ENCODE data around the gene TRIM2. TPM values are rescaled to one million over a fixed set of nuclear protein-coding genes. Genes with fewer than 3 reads are reported as not detected.

Gene TRIM2
- polyA plus RNA-seq, 3 donors: 0.50 to 0.96 (median 0.76) TPM

DNA sequence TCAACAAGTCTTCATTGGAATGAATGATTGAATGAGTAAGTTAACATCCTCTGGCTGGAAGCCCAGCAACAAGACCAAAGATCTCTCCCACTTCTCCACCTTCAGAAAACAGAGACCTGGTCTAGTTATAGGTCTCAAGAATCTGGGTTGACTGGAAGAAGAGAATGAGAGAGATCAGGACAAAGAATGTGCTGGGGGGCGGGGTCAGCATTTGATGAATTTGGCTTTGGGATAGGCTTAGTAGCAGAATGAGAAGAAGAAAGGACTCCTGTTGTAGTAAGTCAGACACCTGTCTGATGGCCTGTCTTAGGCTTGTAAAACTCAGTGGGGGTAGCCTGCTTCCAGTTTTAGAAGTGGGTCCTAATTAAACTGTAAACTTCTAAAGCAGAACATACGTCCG lies 51.0 kb downstream of the TRIM2 start:
- Mint-ChIP-seq H3K4me3 (no peak overlapping the region), H3K27ac (no peak overlapping the region), H3K4me1 (no peaks in the 10 kb centered on the region), H3K9me3 (peaks cover 0 to 2% (median 0%) of the 10 kb centered on the region in 7 donors), H3K36me3 (no peaks in the 10 kb centered on the region), H3K27me3 (ENCODE audit: low read depth in 3 of 3) (peaks cover 8 to 14% (median 9%) of the 10 kb centered on the region in 3 donors)
- Histone ChIP-seq H3K27me3 (ENCODE audit: control insufficient read depth in 2 of 2, insufficient read depth in 2 of 2, low read length in 2 of 2) (peaks cover 30 to 38% of the 10 kb centered on the region in 2 donors), H3K4me3 (replicated peaks in 1 of 3; ENCODE audit: low read depth in 2 of 3, low read length in 3 of 3) (no peak overlapping the region), H3K4me1 (ENCODE audit: control insufficient read depth in 1 of 2, insufficient read depth in 2 of 2, low read length in 2 of 2) (peaks cover 0 to 3% of the 10 kb centered on the region in 2 donors), H3K79me2 (ENCODE audit: insufficient read depth, low read length) (no peaks in the 10 kb centered on the region), H2AFZ (ENCODE audit: insufficient read depth, low read depth, low read length, poor library complexity, severe bottlenecking) (no peak overlapping the region), H3K9me3 (replicated peaks in 1 of 2; ENCODE audit: control insufficient read depth in 1 of 2, insufficient read depth in 1 of 2, low read length in 2 of 2) (no peaks in the 10 kb centered on the region), H3K27ac (ENCODE audit: low read depth in 1 of 2, low read length in 2 of 2) (no peak overlapping the region), H3K9ac (ENCODE audit: insufficient read depth, low read length, poor library complexity, severe bottlenecking) (no peak overlapping the region), H3K36me3 (replicated peaks in 1 of 2; ENCODE audit: control insufficient read depth in 1 of 2, insufficient read depth in 2 of 2, low read length in 2 of 2) (no peaks in the 10 kb centered on the region), H4K20me1 (ENCODE audit: insufficient read depth, low read length) (no peaks in the 10 kb centered on the region), H3K4me2 (replicated peaks; ENCODE audit: extremely low read depth, low read length, poor library complexity, severe bottlenecking) (no peak overlapping the region)
- intact Hi-C loops (cut with micrococcal nuclease): no loop called here
- no peak for DNase-seq
- TF ChIP-seq, protein P1, sequence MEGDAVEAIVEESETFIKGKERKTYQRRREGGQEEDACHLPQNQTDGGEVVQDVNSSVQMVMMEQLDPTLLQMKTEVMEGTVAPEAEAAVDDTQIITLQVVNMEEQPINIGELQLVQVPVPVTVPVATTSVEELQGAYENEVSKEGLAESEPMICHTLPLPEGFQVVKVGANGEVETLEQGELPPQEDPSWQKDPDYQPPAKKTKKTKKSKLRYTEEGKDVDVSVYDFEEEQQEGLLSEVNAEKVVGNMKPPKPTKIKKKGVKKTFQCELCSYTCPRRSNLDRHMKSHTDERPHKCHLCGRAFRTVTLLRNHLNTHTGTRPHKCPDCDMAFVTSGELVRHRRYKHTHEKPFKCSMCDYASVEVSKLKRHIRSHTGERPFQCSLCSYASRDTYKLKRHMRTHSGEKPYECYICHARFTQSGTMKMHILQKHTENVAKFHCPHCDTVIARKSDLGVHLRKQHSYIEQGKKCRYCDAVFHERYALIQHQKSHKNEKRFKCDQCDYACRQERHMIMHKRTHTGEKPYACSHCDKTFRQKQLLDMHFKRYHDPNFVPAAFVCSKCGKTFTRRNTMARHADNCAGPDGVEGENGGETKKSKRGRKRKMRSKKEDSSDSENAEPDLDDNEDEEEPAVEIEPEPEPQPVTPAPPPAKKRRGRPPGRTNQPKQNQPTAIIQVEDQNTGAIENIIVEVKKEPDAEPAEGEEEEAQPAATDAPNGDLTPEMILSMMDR (IDR thresholded peaks at IDR 0.05): no peak
- 100% methylated on average over 3 of the region's 3 CpGs for WGBS (ENCODE audit: insufficient coverage)

DNA sequence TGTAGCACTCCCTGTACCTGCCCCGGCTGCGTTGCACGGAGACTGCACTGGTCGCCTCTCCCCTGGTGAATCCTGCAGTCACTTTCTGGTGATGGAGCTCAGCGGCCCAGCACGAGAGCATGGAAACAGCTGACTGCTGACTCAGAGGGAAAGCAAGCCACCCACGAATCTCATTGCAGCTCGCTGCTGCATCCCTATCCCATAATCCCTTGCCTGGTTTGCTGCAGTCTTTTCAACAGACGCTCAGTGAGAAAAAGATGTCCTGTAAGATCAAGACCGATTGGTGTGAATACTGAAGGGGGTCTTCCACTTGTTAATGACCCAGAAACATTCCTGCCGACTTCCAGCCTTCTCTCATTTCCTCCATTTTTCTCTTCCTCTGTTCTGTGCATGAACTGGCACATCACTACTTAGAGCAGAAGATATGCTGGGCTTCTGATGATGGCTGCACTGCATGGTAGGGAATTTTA lies 52.9 kb downstream of the TRIM2 start:
- TF ChIP-seq, protein P1 (IDR thresholded peaks at IDR 0.05): no peak
- no peaks in the 10 kb centered on the region for H3K36me3 Mint-ChIP-seq
- H3K9ac ChIP-seq (ENCODE audit: insufficient read depth, low read length, poor library complexity, severe bottlenecking): no peak overlapping the region
- H3K4me1 Mint-ChIP-seq: no peaks in the 10 kb centered on the region
- no peaks in the 10 kb centered on the region for H3K79me2 ChIP-seq (ENCODE audit: insufficient read depth, low read length)
- H2AFZ ChIP-seq (ENCODE audit: insufficient read depth, low read depth, low read length, poor library complexity, severe bottlenecking): peak overlapping the region; percentile 25
- no peak overlapping the region for H3K27ac Mint-ChIP-seq
- peak overlapping the region; percentile 9 for H3K4me2 ChIP-seq (replicated peaks; ENCODE audit: extremely low read depth, low read length, poor library complexity, severe bottlenecking)
- 10% methylated on average over 6 of the region's 11 CpGs for WGBS (ENCODE audit: insufficient coverage)
- H3K27me3 Mint-ChIP-seq (ENCODE audit: low read depth in 3 of 3): peaks cover 3 to 11% (median 10%) of the 10 kb centered on the region in 3 donors
- peaks cover 0 to 2% of the 10 kb centered on the region in 2 donors for H3K9me3 ChIP-seq (replicated peaks in 1 of 2; ENCODE audit: control insufficient read depth in 1 of 2, insufficient read depth in 1 of 2, low read length in 2 of 2)
- H4K20me1 ChIP-seq (ENCODE audit: insufficient read depth, low read length): no peaks in the 10 kb centered on the region
- peak in 1 of 3 donors; percentile 7 for DNase-seq
- no peaks in the 10 kb centered on the region for H3K36me3 ChIP-seq (replicated peaks in 1 of 2; ENCODE audit: control insufficient read depth in 1 of 2, insufficient read depth in 2 of 2, low read length in 2 of 2)
- intact Hi-C loops (cut with micrococcal nuclease): no loop called here
- peaks cover 0 to 10% (median 8%) of the 10 kb centered on the region in 7 donors for H3K9me3 Mint-ChIP-seq
- peaks cover 30 to 39% of the 10 kb centered on the region in 2 donors for H3K27me3 ChIP-seq (ENCODE audit: control insufficient read depth in 2 of 2, insufficient read depth in 2 of 2, low read length in 2 of 2)
- no peak overlapping the region for H3K27ac ChIP-seq (ENCODE audit: low read depth in 1 of 2, low read length in 2 of 2)
- no peak overlapping the region for H3K4me3 Mint-ChIP-seq
- H3K4me1 ChIP-seq (ENCODE audit: control insufficient read depth in 1 of 2, insufficient read depth in 2 of 2, low read length in 2 of 2): peaks cover 0 to 3% of the 10 kb centered on the region in 2 donors
- no peak overlapping the region for H3K4me3 ChIP-seq (replicated peaks in 1 of 3; ENCODE audit: low read depth in 2 of 3, low read length in 3 of 3)

Data from CD14-positive monocyte (primary cell).